Panc1 (cell line): ENCODE data around the gene BATF3. TPM values are rescaled to one million over a fixed set of nuclear protein-coding genes. Genes with fewer than 3 reads are reported as not detected.

Experiments used
- ATAC-seq: fragments of 200-7000 bp; cut with Tn5 transposase; 2 replicates; pipeline ENCODE4 v1.9.1; 2020; ENCODE audit warnings: mild to moderate bottlenecking, moderate library complexity
- BruUV-seq: library from RNA; stranded (reverse); fragments of 400-500 nt; replicated peaks from 2 replicates; lab custom pipeline; 2021; lab: Mats Ljungman, UMichigan
- CTCF ChIA-PET: fragments of 300-600 bp; sonication (Branson Sonifier 250); formaldehyde crosslinking; loops from one replicate; lab custom pipeline; 2022; ENCODE audit warnings: antibody characterized with exemption; lab: Charles Lee
- POLR2A ChIA-PET: fragments of 300-600 bp; sonication (Branson Sonifier 250); formaldehyde crosslinking; loops from one replicate; lab custom pipeline; 2022; ENCODE audit warnings: antibody characterized with exemption; lab: Charles Lee
- DNase-seq: peaks from one replicate; pipeline ENCODE4 v3.0.0-alpha.2; 2010; ENCODE audit warnings: low read depth, low spot score
- H3K27ac ChIP-seq: 2 replicates; pipeline ENCODE4 v1.5.1; 2011; ENCODE audit warnings: mild to moderate bottlenecking, low read length, inconsistent platforms
- H3K27me3 ChIP-seq: fragments of 200-500 bp; sonication (Bioruptor generic); 2 replicates; pipeline ENCODE4 v1.6.0; 2014; ENCODE audit warnings: low read length, inconsistent platforms; ENCODE audit not compliant: control insufficient read depth, insufficient read depth
- H3K36me3 ChIP-seq: fragments of 200-500 bp; sonication (Bioruptor generic); 2 replicates; pipeline ENCODE4 v1.5.1; 2014; ENCODE audit warnings: inconsistent platforms, mild to moderate bottlenecking, low read length, moderate library complexity; ENCODE audit not compliant: control insufficient read depth, insufficient read depth
- H3K4me1 ChIP-seq: 2 replicates; pipeline ENCODE4 v1.5.1; 2011; ENCODE audit warnings: inconsistent platforms, mild to moderate bottlenecking, low read length, moderate library complexity; ENCODE audit not compliant: control insufficient read depth, insufficient read depth
- H3K4me3 ChIP-seq, 2 experiments: 2 replicates each; pipeline ENCODE4 v1.5.1; 2011 to 2012; ENCODE audit warnings: low read depth in 2 of 2, low read length in 2 of 2, mild to moderate bottlenecking in 2 of 2, inconsistent platforms in 1 of 2, moderate library complexity in 1 of 2
- H3K9me3 ChIP-seq: fragments of 200-500 bp; sonication (Bioruptor generic); 2 replicates; pipeline ENCODE4 v1.5.1; 2014; ENCODE audit warnings: low read depth, mild to moderate bottlenecking, inconsistent platforms, low read length, moderate library complexity; ENCODE audit not compliant: control insufficient read depth, insufficient read depth
- POLR2AphosphoS5 ChIP-seq: IDR thresholded peaks from 2 replicates; pipeline ENCODE4 v1.6.1; 2012; ENCODE audit warnings: mild to moderate bottlenecking, low read depth, low read length, moderate library complexity
- SIN3A ChIP-seq: IDR thresholded peaks from 2 replicates; pipeline ENCODE4 v1.6.1; 2012; ENCODE audit warnings: low read depth, mild to moderate bottlenecking, low read length, moderate library complexity, borderline replicate concordance; ENCODE audit not compliant: insufficient read depth
- TCF7L2 ChIP-seq: IDR thresholded peaks from 2 replicates; pipeline ENCODE4 v1.6.1; 2011; ENCODE audit warnings: mild to moderate bottlenecking, low read depth, low read length, inconsistent platforms
- in situ Hi-C: cut with HindIII; loops from 2 replicates; pipeline ENCODE4 v1.10.0; 2016; ENCODE audit warnings: low sequenced_read_pairs, low pct_unique_long_range_greater_than_20kb
- intact Hi-C: fragments of 100-400 bp; cut with micrococcal nuclease; formaldehyde crosslinking; loops from one replicate; pipeline ENCODE4 v1.10.0; 2022; ENCODE audit not compliant: unreplicated experiment
- total RNA-seq: library from RNA; stranded (reverse); gene quantifications from one replicate; pipeline ENCODE4 v1.2.1, GENCODE V29; 2021; ENCODE audit not compliant: unreplicated experiment
- TF ChIP-seq, protein P1 (sequence below): fragments of 450-650 bp; IDR thresholded peaks from 2 replicates; pipeline ENCODE4 v1.5.1; 2017; ENCODE audit warnings: mild to moderate bottlenecking
- TF ChIP-seq, protein P2 (sequence below), 2 experiments: IDR thresholded peaks; 2 replicates each; pipeline ENCODE4 v1.6.1; 2011 to 2012; ENCODE audit warnings: low read depth in 2 of 2, control low read depth in 1 of 2, low read length in 1 of 2, mild to moderate bottlenecking in 1 of 2, moderate library complexity in 1 of 2; ENCODE audit not compliant: insufficient read depth in 1 of 2

The BATF3 gene
- total RNA-seq, 1 experiment from 2014 or later, result 2.4 TPM

DNA sequence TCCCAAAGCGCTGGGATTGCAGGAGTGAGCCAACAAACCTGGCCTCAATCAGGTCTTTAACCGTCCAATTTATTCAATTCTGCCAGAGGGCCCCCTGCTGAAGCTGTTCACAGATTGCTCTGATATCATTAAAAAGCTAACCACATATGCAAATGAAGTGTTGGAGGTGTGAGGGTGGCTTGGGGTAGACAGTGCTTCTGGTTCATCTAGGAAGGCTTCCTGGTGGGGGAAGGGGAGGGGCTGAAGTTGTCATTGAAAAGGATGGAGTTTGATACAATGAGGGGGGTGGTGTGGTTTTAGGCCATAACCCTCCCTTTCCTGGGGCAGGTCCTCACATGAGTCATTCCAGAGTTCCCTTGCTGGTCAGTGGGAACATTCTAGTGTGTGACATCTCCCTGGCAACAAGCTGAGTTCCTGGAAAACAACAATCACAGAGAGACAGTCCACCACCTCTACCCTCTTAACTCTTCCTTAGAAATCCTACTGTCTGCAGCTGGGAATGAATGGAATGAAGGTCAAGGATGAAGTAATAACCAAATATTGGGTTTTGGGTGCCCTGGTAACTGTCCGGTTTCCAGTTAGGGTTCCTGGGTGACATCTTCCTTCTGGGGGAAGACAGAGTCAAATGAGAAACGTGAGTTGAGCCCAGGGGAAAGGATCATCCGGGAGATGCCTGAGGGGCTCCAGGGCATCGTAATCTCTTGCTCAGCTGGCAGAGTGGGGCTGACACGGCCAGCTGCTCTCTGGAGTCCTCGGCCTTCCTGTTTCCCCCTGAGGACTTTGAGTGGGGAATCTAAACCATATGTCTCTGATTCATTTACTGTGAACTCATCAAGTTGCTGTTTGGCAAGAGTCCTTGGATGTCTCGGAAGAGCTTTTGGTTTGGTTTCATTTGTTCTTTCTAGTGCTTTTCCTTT, 32.2 kb downstream of the BATF3 start:
- Histone ChIP-seq H3K27me3 (no peaks in the 10 kb centered on the region), H3K36me3 (no peaks in the 10 kb centered on the region), H3K4me1 (no peaks in the 10 kb centered on the region), H3K27ac (no peak overlapping the region), H3K9me3 (no peaks in the 10 kb centered on the region), H3K4me3 (no peak overlapping the region)
- in situ Hi-C loops, result no loop called here
- intact Hi-C loops, result loop anchor here (10.0 kb wide), 2 partner anchors 47 to 193 kb away; no protein-coding TSS in a partner anchor
- TF ChIP-seq SIN3A (no peak), TCF7L2 (no peak), POLR2AphosphoS5 (no peak)
- TF ChIP-seq, protein P1, sequence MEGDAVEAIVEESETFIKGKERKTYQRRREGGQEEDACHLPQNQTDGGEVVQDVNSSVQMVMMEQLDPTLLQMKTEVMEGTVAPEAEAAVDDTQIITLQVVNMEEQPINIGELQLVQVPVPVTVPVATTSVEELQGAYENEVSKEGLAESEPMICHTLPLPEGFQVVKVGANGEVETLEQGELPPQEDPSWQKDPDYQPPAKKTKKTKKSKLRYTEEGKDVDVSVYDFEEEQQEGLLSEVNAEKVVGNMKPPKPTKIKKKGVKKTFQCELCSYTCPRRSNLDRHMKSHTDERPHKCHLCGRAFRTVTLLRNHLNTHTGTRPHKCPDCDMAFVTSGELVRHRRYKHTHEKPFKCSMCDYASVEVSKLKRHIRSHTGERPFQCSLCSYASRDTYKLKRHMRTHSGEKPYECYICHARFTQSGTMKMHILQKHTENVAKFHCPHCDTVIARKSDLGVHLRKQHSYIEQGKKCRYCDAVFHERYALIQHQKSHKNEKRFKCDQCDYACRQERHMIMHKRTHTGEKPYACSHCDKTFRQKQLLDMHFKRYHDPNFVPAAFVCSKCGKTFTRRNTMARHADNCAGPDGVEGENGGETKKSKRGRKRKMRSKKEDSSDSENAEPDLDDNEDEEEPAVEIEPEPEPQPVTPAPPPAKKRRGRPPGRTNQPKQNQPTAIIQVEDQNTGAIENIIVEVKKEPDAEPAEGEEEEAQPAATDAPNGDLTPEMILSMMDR, result no peak
- TF ChIP-seq, protein P2, sequence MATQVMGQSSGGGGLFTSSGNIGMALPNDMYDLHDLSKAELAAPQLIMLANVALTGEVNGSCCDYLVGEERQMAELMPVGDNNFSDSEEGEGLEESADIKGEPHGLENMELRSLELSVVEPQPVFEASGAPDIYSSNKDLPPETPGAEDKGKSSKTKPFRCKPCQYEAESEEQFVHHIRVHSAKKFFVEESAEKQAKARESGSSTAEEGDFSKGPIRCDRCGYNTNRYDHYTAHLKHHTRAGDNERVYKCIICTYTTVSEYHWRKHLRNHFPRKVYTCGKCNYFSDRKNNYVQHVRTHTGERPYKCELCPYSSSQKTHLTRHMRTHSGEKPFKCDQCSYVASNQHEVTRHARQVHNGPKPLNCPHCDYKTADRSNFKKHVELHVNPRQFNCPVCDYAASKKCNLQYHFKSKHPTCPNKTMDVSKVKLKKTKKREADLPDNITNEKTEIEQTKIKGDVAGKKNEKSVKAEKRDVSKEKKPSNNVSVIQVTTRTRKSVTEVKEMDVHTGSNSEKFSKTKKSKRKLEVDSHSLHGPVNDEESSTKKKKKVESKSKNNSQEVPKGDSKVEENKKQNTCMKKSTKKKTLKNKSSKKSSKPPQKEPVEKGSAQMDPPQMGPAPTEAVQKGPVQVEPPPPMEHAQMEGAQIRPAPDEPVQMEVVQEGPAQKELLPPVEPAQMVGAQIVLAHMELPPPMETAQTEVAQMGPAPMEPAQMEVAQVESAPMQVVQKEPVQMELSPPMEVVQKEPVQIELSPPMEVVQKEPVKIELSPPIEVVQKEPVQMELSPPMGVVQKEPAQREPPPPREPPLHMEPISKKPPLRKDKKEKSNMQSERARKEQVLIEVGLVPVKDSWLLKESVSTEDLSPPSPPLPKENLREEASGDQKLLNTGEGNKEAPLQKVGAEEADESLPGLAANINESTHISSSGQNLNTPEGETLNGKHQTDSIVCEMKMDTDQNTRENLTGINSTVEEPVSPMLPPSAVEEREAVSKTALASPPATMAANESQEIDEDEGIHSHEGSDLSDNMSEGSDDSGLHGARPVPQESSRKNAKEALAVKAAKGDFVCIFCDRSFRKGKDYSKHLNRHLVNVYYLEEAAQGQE (IDR thresholded peaks at IDR 0.05; ENCODE audit: insufficient read depth in 1 of 2, low read depth in 2 of 2, low read length in 1 of 2), result no peak
- ChIA-PET CTCF (interaction anchor here (0.5 to 0.6 kb wide), 3 partner anchors 190 to 590 kb away, joined by 3 to 5 read pairs (median 4); no protein-coding TSS in a partner anchor), POLR2A (no interaction called here)
- DNase-seq (no peak), ATAC-seq (no peak)
- no TSS peak for BruUV-seq

- CTCF ChIA-PET, result interaction anchor here (1.0 to 1.5 kb wide), 5 partner anchors 32 to 83 kb away, joined by 3 to 13 read pairs (median 5); no protein-coding TSS in a partner anchor
- Histone ChIP-seq H3K4me3 (no peak overlapping the region; a peak in 1 of 4 replicates), H3K36me3 (no peaks in the 10 kb centered on the region), H3K4me1 (no peaks in the 10 kb centered on the region), H3K27me3 (no peaks in the 10 kb centered on the region), H3K9me3 (no peaks in the 10 kb centered on the region), H3K27ac (no peak overlapping the region)
- ATAC-seq, result no peak
- no TSS peak for BruUV-seq
- POLR2A ChIA-PET, result no interaction called here
- intact Hi-C loops (loop anchor here (10.0 kb wide), 2 partner anchors 49 to 191 kb away; no protein-coding TSS in a partner anchor), in situ Hi-C loops (no loop called here)
- TF ChIP-seq, protein P1, result no peak
- TF ChIP-seq TCF7L2 (no peak), POLR2AphosphoS5 (no peak), SIN3A (no peak)
- TF ChIP-seq, protein P2 (IDR thresholded peaks at IDR 0.05; ENCODE audit: insufficient read depth in 1 of 2, low read depth in 2 of 2, low read length in 1 of 2), result no peak
- no peak for DNase-seq
Measured at GRCh38 chr1:212666116-212666775, 33.4 kb downstream of the BATF3 start.
